HG03280 (cell line): ENCODE measurements around the gene FBXO47.

Source experiments
- ATAC-seq: cut with Tn5 transposase; IDR thresholded peaks from one replicate; pipeline ENCODE4 v1.9.1; 2021; ENCODE audit warnings: mild to moderate bottlenecking, moderate library complexity; ENCODE audit not compliant: unreplicated experiment

The FBXO47 gene

GRCh38 chr17:38967290-38967738 is at the start of gene FBXO47:
Gene FBXO47 (minus strand): TSS chr17:38967403. CDS start chr17:38963025, 4,378 bp downstream.
- ATAC-seq, result no peak

GRCh38 chr17:39016193-39017153 is 49.3 kb upstream of the FBXO47 start:
- no peak for ATAC-seq

- ATAC-seq, result no peak
Measured at GRCh38 chr17:39015546-39015935, 48.3 kb upstream of the FBXO47 start.

- no peak for ATAC-seq
Measured at GRCh38 chr17:39014795-39015545, 47.8 kb upstream of the FBXO47 start.

GRCh38 chr17:39014044-39014794 is 47.0 kb upstream of the FBXO47 start:
- no peak for ATAC-seq

- no peak for ATAC-seq
Measured at GRCh38 chr17:39012725-39013124, 45.5 kb upstream of the FBXO47 start.

- no peak for ATAC-seq
Measured at GRCh38 chr17:39011907-39012468, 44.8 kb upstream of the FBXO47 start.

GRCh38 chr17:39009581-39010001 is 42.4 kb upstream of the FBXO47 start:
- ATAC-seq, result no peak

- ATAC-seq, result no peak
Measured at GRCh38 chr17:39008633-39009032, 41.4 kb upstream of the FBXO47 start.

- no peak for ATAC-seq
Measured at GRCh38 chr17:39002991-39003715, 36.0 kb upstream of the FBXO47 start.

GRCh38 chr17:39001703-39002637 is 34.8 kb upstream of the FBXO47 start:
- no peak for ATAC-seq

- ATAC-seq, result no peak
Measured at GRCh38 chr17:39000021-39000601, 32.9 kb upstream of the FBXO47 start.

GRCh38 chr17:38996660-38997337 is 29.6 kb upstream of the FBXO47 start:
- no peak for ATAC-seq

GRCh38 chr17:38994026-38994425 is 26.8 kb upstream of the FBXO47 start:
- ATAC-seq, result no peak

- no peak for ATAC-seq
Measured at GRCh38 chr17:38984666-38985065, 17.5 kb upstream of the FBXO47 start.

- no peak for ATAC-seq
Measured at GRCh38 chr17:38982858-38983746, 15.9 kb upstream of the FBXO47 start.

GRCh38 chr17:38981636-38982035 is 14.4 kb upstream of the FBXO47 start:
- ATAC-seq, result no peak
